Activated CD8-positive, alpha-beta T cell treated with anti-CD3 and anti-CD28 coated beads, Interleukin-2, amount 10 ng/mL, durations not matched to agents 7 days and 5 days (primary cell): ENCODE data around the gene SLC36A2. TPM values are rescaled to one million over a fixed set of nuclear protein-coding genes. Genes with fewer than 3 reads are reported as not detected.

Experiments
- ATAC-seq: fragments of 150-1000 bp; cut with Tn5 transposase; one replicate; pipeline ENCODE4 v1.10.0; 2021; ENCODE audit warnings: moderate library complexity
- CTCF ChIA-PET: fragments of 350-600 bp; sonication (Branson Sonifier 250); formaldehyde crosslinking; loops from one replicate; lab custom pipeline; 2021; ENCODE audit warnings: antibody characterized with exemption; lab: Charles Lee
- POLR2A ChIA-PET: fragments of 350-600 bp; sonication (Branson Sonifier 250); formaldehyde crosslinking; loops from one replicate; lab custom pipeline; 2021; ENCODE audit warnings: antibody characterized with exemption; lab: Charles Lee
- DNase-seq: peaks from one replicate; pipeline ENCODE4 v3.0.0-alpha.2; 2020
- H3K27ac Mint-ChIP-seq: one replicate; pipeline ENCODE4 v1.8.0; 2021; ENCODE audit warnings: mild to moderate bottlenecking, mixed read lengths
- H3K27me3 Mint-ChIP-seq: one replicate; pipeline ENCODE4 v1.8.0; 2021; ENCODE audit warnings: low read depth, mixed read lengths
- H3K36me3 Mint-ChIP-seq: one replicate; pipeline ENCODE4 v1.8.0; 2021; ENCODE audit warnings: low read depth, mixed read lengths
- H3K4me1 Mint-ChIP-seq: one replicate; pipeline ENCODE4 v1.8.0; 2021; ENCODE audit warnings: low read depth, mixed read lengths
- H3K4me3 Mint-ChIP-seq: one replicate; pipeline ENCODE4 v1.8.0; 2021; ENCODE audit warnings: mild to moderate bottlenecking, mixed read lengths
- H3K9me3 Mint-ChIP-seq: one replicate; pipeline ENCODE4 v1.8.0; 2022; ENCODE audit warnings: mixed read lengths; ENCODE audit not compliant: insufficient read depth
- total RNA-seq, 2 experiments: library from RNA; stranded (reverse); gene quantifications; one replicate each; pipeline ENCODE4 v1.2.3, GENCODE V29; 2021

Gene SLC36A2
- total RNA-seq, 2 experiments from 2014 or later = not detected

DNA sequence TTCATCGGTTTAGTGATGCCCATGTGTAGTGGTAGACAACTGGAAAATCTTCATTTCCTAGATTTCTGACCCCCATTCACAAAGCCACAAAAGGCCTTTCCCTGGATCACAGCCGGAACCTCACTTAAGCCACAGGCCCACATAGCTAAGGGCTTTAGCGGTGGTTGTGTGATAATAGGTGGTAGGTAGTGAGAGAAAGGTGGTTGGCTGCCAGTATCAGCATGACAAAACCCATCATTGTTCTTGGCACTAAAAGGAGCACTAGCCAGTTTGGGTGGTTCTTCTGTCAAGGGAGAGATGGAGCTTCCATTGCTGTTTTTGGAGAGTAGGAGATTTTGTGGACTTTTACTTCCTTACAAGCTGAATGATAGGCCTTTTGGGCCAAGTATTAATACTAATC is 9.7 kb upstream of the SLC36A2 start:
- Mint-ChIP-seq H3K27ac (no peak overlapping the region), H3K27me3 (peaks cover 11% of the 10 kb centered on the region), H3K4me1 (no peaks in the 10 kb centered on the region), H3K4me3 (no peak overlapping the region), H3K9me3 (peaks cover 9% of the 10 kb centered on the region), H3K36me3 (no peaks in the 10 kb centered on the region)
- DNase-seq (no peak), ATAC-seq (no peak)
- ChIA-PET POLR2A (interaction anchor here (1.1 kb wide), 1 partner anchor 9 kb away, joined by 5 read pairs; no protein-coding TSS in a partner anchor), CTCF (interaction anchor here (1.2 kb wide), 1 partner anchor 41 kb away, joined by 4 read pairs; no protein-coding TSS in a partner anchor)

DNA sequence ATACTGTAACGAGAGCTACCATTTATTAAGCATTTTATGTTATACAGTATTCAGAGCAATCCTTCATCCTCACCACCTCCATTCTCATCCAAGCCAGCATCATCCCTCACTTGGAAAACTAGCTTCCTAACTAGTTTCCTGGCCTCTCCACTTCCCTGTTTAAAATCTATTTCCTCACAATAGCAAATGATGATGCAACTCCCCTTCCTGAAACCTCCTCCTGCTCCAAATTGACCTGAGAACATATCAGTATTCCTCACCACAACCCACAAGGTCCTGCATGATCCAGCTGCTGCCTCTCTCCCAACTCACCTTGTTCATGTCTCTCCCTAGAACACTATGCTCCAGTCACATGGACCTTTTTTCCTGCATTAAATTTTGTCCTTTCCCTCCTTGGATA is 4.3 kb upstream of the SLC36A2 start:
- CTCF ChIA-PET = no interaction called here
- no peak for DNase-seq

DNA sequence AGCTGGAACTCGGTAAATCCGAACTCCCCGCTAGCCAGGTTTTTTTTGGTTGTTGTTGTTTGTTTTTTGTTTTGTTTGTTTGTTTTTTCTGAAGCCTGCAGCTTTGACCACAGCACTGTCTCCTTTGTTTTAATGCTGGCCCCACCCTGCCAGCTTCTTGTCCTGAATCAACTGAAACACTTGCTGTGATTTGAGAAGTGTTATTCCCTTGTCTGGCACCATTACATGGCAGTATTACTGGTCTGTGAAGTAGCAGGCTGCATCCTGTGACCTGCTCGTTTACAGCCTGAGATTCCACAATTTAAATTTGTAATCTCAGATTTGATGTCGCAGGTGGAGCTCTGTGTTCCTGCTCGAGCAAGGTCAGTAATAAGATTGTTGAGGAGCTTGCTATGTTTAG is 1.4 kb upstream of the SLC36A2 start:
- peaks cover 27% of the 10 kb centered on the region for H3K27me3 Mint-ChIP-seq
- ChIA-PET CTCF (no interaction called here), POLR2A (interaction anchor here (1.1 kb wide), 1 partner anchor 9 kb away, joined by 5 read pairs; no protein-coding TSS in a partner anchor)
- no peak overlapping the region for H3K27ac Mint-ChIP-seq
- H3K4me1 Mint-ChIP-seq = no peaks in the 10 kb centered on the region
- H3K9me3 Mint-ChIP-seq = no peaks in the 10 kb centered on the region
- no peaks in the 10 kb centered on the region for H3K36me3 Mint-ChIP-seq
- ATAC-seq = no peak
- no peak overlapping the region for H3K4me3 Mint-ChIP-seq
- DNase-seq = no peak

More for the DNA sequence above, 4.3 kb upstream of the SLC36A2 start:
- no peak overlapping the region for H3K27ac Mint-ChIP-seq
- no peaks in the 10 kb centered on the region for H3K36me3 Mint-ChIP-seq
- no peaks in the 10 kb centered on the region for H3K4me1 Mint-ChIP-seq
- H3K27me3 Mint-ChIP-seq = peaks cover 25% of the 10 kb centered on the region
- POLR2A ChIA-PET = no interaction called here
- no peak for ATAC-seq
- H3K9me3 Mint-ChIP-seq = no peaks in the 10 kb centered on the region
- no peak overlapping the region for H3K4me3 Mint-ChIP-seq

DNA sequence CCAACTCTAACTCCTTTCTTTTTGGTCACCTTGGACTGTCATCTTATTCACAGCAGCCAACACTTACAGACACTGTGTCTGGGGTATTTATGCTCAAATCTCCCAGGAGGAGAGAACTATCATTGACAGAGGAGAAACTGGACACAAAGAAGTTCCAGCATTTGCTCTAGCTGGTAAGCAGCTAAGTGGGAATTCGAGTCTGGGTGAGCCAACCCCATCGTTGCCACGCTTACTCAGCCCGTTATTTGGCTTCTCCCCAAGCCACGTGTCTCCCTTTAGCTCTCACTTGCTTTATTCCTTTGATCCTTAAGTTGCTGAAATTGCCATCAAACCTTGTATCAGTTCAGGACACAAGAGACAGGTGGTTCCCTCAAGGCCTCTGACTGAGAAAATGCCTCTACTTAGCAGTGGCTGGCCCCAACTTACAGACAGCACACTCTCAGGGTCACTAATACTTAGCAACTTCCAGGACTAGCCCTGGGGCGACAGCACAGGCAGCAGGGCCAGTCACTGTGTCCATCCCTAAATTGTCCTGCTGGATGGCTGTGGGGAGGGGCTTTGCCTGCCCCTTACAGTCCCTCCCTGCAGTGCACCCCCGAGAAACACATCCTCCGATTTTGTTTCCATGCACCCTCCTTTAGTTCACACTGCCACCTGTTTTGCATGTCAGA is 1.4 kb downstream of the SLC36A2 start:
- no peak for ATAC-seq
- CTCF ChIA-PET = no interaction called here
- H3K27me3 Mint-ChIP-seq = peaks cover 29% of the 10 kb centered on the region

DNA sequence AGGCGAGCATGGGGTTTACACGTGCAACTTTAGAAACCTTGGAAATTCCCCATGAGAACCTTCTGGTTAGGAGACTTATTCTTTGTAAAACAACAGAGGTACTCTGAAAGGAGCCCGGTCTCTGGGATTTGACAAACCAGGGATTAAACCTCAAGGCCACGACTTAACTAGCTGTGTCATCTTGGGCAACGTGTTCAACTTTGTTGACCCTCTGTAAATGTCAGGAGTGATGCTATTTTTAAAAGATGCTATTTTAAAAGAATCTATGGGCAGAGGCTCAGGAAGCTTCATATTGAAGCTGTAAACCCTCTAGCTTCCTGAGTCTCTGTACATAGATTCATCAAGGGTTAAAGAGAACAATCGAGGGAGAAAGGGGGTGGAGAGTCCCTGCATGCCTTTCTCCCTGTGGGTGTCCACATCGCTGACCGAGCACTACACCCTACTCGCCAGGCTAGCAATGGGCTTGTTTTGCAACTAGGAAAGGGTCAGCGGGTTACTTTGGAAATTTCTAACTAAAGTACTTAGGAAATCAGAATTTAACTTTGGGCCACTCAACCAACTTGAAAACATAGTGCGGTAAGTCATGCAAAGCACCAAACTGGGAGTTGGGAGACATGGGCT is 2.1 kb downstream of the SLC36A2 start:
- POLR2A ChIA-PET = no interaction called here
- H3K36me3 Mint-ChIP-seq = no peaks in the 10 kb centered on the region
- no peak overlapping the region for H3K27ac Mint-ChIP-seq
- H3K4me1 Mint-ChIP-seq = no peaks in the 10 kb centered on the region
- H3K9me3 Mint-ChIP-seq = no peaks in the 10 kb centered on the region
- ATAC-seq (no peak), DNase-seq (no peak)
- no peak overlapping the region for H3K4me3 Mint-ChIP-seq
- H3K27me3 Mint-ChIP-seq = peaks cover 31% of the 10 kb centered on the region
- CTCF ChIA-PET = no interaction called here

More for the DNA sequence above, 1.4 kb downstream of the SLC36A2 start:
- Mint-ChIP-seq H3K4me3 (no peak overlapping the region), H3K4me1 (no peaks in the 10 kb centered on the region), H3K36me3 (no peaks in the 10 kb centered on the region), H3K27ac (no peak overlapping the region), H3K9me3 (no peaks in the 10 kb centered on the region)
- POLR2A ChIA-PET = no interaction called here
- no peak for DNase-seq

DNA sequence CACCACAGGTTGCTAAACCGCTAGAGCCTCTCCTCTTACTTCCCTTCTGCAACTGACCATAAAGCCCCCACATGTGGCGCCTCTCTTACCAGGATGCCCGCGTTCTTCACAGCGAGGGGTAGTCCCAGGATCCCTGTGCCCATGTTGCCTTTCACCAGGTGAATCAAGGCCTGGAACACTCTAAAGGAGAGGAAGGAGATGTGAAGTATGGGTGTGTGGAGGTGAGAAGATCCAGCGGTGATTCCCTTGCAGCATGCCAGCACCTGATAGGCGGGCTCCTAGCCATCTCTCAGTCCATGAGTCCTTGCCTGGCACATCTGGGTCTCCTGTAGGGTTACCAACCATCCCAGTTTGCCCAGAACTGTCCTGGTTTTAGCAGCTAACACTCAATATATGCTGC is 3.3 kb downstream of the SLC36A2 start:
- peaks cover 36% of the 10 kb centered on the region for H3K27me3 Mint-ChIP-seq
- ChIA-PET POLR2A (no interaction called here), CTCF (no interaction called here)
- H3K9me3 Mint-ChIP-seq = no peaks in the 10 kb centered on the region
- no peak overlapping the region for H3K27ac Mint-ChIP-seq
- H3K4me1 Mint-ChIP-seq = no peaks in the 10 kb centered on the region
- no peak for DNase-seq
- no peaks in the 10 kb centered on the region for H3K36me3 Mint-ChIP-seq
- ATAC-seq = no peak
- no peak overlapping the region for H3K4me3 Mint-ChIP-seq

DNA sequence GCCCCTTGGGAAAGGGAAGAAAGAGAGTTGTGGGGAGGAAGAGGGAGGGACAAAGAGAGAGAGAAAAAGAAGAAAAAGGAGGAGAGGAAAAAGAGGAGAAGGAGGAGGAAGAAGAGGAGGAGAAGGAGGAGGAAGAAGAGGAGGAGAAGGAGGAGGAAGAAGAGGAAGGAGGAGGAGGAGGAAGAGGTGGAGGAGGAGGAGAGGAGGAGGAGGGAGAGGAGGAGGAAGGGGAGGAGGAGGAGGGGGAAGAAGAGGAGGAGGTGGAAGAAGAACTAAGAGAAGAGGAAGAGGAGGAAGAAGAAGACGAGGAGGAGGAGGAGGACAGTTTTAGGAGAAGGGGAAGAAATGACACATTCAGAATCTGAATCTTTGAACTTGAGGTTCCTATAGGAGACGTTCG is 7.4 kb downstream of the SLC36A2 start:
- Mint-ChIP-seq H3K4me1 (peaks cover 4% of the 10 kb centered on the region), H3K27me3 (peaks cover 32% of the 10 kb centered on the region), H3K4me3 (no peak overlapping the region), H3K36me3 (no peaks in the 10 kb centered on the region), H3K9me3 (no peaks in the 10 kb centered on the region), H3K27ac (no peak overlapping the region)
- ATAC-seq = no peak
- POLR2A ChIA-PET = no interaction called here
- DNase-seq = no peak
- CTCF ChIA-PET = no interaction called here

DNA sequence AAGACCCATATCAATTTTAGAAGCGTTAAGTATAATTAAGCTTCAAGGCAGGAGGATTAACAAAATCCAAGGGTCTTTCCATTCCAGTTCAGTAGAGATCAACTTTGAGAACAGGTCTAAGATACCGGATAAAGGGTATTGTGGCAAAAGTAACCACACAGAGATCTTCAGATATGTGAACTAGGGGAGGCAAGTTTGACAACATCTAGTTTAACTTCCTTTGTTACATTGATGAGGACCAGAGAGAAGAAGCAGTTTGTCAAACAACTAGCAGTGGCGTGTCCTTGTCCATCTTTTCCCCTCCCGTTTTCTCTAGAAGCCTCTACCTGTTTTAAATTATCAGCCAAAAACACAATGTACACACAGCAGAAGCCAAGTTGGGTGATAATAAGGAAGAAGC is 8.6 kb downstream of the SLC36A2 start:
- H3K27me3 Mint-ChIP-seq = peaks cover 27% of the 10 kb centered on the region
- H3K4me3 Mint-ChIP-seq = no peak overlapping the region
- H3K9me3 Mint-ChIP-seq = no peaks in the 10 kb centered on the region
- ChIA-PET CTCF (no interaction called here), POLR2A (no interaction called here)
- no peak overlapping the region for H3K27ac Mint-ChIP-seq
- ATAC-seq (peak; percentile 33), DNase-seq (no peak)
- H3K36me3 Mint-ChIP-seq = no peaks in the 10 kb centered on the region
- peaks cover 4% of the 10 kb centered on the region for H3K4me1 Mint-ChIP-seq

DNA sequence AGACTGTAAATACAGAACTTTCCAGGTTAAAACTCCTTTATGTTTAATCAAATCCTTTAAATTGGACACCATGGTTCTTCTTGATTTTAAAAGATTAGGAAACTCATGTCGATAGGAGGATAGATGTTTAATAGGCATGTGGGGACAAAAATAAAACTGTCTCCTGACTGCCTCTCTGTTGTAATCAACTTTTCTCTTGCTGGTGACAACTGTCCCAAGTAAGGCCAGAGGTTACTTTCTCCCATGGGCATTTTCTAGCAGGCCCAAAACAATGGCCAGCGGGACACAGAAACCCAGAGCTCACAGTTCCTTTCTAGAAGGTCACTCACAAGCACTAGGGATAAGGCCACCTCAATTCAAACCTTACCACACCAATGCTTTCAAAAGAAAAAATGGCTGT is 14.5 kb downstream of the SLC36A2 start:
- Mint-ChIP-seq H3K27ac (no peak overlapping the region), H3K4me3 (no peak overlapping the region), H3K27me3 (peaks cover 3% of the 10 kb centered on the region), H3K36me3 (no peaks in the 10 kb centered on the region), H3K4me1 (no peaks in the 10 kb centered on the region), H3K9me3 (no peaks in the 10 kb centered on the region)
- DNase-seq (no peak), ATAC-seq (no peak)
- POLR2A ChIA-PET = no interaction called here
- CTCF ChIA-PET = interaction anchor here (3.3 kb wide), 1 partner anchor 16 kb away, joined by 9 read pairs; no protein-coding TSS in a partner anchor

DNA sequence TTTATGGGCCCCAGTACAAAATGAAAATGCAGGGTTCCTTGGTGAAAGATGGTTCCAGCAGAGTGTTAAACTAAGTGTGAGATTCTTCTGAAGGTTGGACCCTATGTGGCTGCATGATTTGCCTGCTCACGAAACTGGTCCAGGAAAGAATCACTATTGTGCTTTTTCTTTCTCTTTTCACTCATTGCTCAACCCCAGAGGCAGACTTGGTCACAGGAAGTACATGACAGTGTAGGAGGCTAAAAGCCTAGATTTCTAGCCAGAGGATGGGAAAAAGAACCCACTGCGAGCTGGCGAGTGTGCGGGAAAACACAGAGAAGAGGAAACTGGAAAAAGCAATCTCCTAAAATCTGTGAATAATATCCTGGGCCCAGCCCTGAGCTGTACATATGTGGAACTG is 18.6 kb downstream of the SLC36A2 start:
- no peaks in the 10 kb centered on the region for H3K4me1 Mint-ChIP-seq
- ATAC-seq (no peak), DNase-seq (no peak)
- CTCF ChIA-PET = no interaction called here
- POLR2A ChIA-PET = no interaction called here
- H3K9me3 Mint-ChIP-seq = no peaks in the 10 kb centered on the region
- H3K27ac Mint-ChIP-seq = no peak overlapping the region
- no peaks in the 10 kb centered on the region for H3K27me3 Mint-ChIP-seq
- no peaks in the 10 kb centered on the region for H3K36me3 Mint-ChIP-seq
- no peak overlapping the region for H3K4me3 Mint-ChIP-seq

DNA sequence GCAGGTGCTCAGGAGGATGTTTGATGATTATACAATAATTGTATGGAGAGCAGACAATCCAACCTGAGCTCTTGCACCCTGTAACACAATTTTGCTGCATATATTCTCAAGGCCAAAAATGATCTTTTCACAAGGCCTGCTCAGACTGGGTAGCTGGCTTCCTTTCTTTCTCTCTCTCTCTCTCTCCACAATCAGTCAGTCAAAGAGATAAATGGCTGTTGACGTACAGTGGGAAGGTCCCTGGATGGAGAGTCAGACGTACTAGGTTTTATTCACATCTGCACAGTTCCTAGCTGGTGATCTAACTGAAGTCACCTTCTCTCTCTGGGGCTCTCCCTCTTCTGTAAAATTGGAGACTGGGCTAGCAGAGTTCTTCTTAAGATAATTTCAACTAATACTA is 19.8 kb downstream of the SLC36A2 start:
- POLR2A ChIA-PET = no interaction called here
- no peak for DNase-seq
- H3K4me3 Mint-ChIP-seq = no peak overlapping the region
- H3K4me1 Mint-ChIP-seq = no peaks in the 10 kb centered on the region
- H3K27ac Mint-ChIP-seq = no peak overlapping the region
- H3K36me3 Mint-ChIP-seq = no peaks in the 10 kb centered on the region
- ATAC-seq = no peak
- H3K27me3 Mint-ChIP-seq = no peaks in the 10 kb centered on the region
- H3K9me3 Mint-ChIP-seq = no peaks in the 10 kb centered on the region
- CTCF ChIA-PET = no interaction called here

DNA sequence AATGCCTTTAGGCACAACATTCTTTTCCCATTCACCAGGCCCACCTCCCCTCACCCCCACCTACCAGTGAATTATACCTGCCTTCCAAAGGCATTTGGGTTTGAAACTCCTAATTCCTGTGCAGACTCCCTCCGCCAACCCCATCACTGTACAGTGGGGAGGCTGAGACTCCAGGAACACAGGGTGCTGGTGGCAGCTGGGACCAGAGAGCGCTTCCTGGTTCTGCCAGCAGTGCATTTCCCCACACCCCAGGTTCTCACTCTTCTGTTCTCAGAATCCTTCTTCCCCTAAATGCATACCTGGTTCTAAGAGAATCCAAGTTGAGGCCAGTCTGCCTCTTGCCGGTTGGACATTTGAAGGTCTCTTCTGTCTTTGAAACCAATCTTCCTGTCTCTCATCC is 21.1 kb downstream of the SLC36A2 start:
- ChIA-PET POLR2A (no interaction called here), CTCF (no interaction called here)
- H3K4me3 Mint-ChIP-seq = no peak overlapping the region
- DNase-seq = no peak
- no peak for ATAC-seq
- H3K36me3 Mint-ChIP-seq = no peaks in the 10 kb centered on the region
- no peaks in the 10 kb centered on the region for H3K4me1 Mint-ChIP-seq
- H3K9me3 Mint-ChIP-seq = no peaks in the 10 kb centered on the region
- no peak overlapping the region for H3K27ac Mint-ChIP-seq
- no peaks in the 10 kb centered on the region for H3K27me3 Mint-ChIP-seq
